Nephron (organoid): Measurements from ENCODE around the gene CCDC40.

Source experiments
- H3K27ac Mint-ChIP-seq, 3 experiments: 2 replicates each; pipeline ENCODE4 v1.8.0; 2020; ENCODE audit warnings: mixed read lengths in 3 of 3, mild to moderate bottlenecking in 2 of 3, moderate library complexity in 1 of 3
- H3K27me3 Mint-ChIP-seq: 2 replicates; pipeline ENCODE4 v1.8.0; 2021; ENCODE audit warnings: low read depth, mild to moderate bottlenecking, moderate library complexity, mixed read lengths
- H3K36me3 Mint-ChIP-seq: 2 replicates; pipeline ENCODE4 v1.8.0; 2020; ENCODE audit warnings: low read depth, mixed read lengths
- H3K4me1 Mint-ChIP-seq: 2 replicates; pipeline ENCODE4 v1.8.0; 2020; ENCODE audit warnings: mixed read lengths
- H3K4me3 Mint-ChIP-seq, 3 experiments: 2 replicates each; pipeline ENCODE4 v1.8.0; 2020; ENCODE audit warnings: mild to moderate bottlenecking in 3 of 3, mixed read lengths in 3 of 3, moderate library complexity in 2 of 3
- H3K9me3 Mint-ChIP-seq: 2 replicates; pipeline ENCODE4 v1.8.0; 2020; ENCODE audit warnings: mixed read lengths
- TF ChIP-seq, protein P1 (sequence below), 3 experiments: fragments of 200-600 bp; sonication (generic); IDR thresholded peaks; one replicate each; pipeline ENCODE4 v1.5.0; 2021; ENCODE audit warnings: antibody characterized with exemption in 3 of 3; ENCODE audit not compliant: unreplicated experiment in 3 of 3

The CCDC40 gene

DNA sequence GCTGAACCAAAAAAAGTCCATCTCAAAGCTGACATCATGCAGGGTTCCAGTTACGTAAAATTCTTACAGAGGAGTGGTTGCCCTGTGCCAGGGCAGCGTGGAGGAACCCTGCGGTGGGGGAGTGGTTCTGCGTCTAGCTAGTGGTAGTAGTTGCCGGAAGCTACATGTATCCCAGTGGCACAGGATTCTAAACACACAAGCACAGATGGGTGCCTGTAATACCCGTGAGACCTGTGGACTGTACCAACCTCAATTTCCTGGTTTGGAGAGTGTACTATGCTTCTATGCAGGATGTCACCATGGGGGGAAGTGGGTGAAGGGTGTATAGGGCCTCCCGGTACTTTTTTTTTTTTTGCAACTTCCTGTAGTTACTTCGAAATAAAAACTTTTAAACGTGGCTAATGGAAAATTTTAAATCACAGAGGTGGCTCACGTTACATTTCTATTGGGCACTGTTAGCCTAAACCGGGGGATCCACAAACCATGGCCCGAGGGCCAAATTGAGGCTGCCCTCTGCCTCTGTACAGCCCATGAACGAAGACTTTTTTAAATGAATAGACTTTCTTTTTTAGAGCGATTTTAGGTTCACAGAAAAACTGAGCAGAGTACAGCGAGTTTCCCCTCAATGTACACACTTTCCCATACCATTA is 39.3 kb upstream of the CCDC40 start:
- no peaks in the 10 kb centered on the region for H3K27me3 Mint-ChIP-seq
- no peak overlapping the region for H3K4me3 Mint-ChIP-seq
- H3K27ac Mint-ChIP-seq = no peak overlapping the region
- H3K9me3 Mint-ChIP-seq = no peaks in the 10 kb centered on the region
- TF ChIP-seq, protein P1, sequence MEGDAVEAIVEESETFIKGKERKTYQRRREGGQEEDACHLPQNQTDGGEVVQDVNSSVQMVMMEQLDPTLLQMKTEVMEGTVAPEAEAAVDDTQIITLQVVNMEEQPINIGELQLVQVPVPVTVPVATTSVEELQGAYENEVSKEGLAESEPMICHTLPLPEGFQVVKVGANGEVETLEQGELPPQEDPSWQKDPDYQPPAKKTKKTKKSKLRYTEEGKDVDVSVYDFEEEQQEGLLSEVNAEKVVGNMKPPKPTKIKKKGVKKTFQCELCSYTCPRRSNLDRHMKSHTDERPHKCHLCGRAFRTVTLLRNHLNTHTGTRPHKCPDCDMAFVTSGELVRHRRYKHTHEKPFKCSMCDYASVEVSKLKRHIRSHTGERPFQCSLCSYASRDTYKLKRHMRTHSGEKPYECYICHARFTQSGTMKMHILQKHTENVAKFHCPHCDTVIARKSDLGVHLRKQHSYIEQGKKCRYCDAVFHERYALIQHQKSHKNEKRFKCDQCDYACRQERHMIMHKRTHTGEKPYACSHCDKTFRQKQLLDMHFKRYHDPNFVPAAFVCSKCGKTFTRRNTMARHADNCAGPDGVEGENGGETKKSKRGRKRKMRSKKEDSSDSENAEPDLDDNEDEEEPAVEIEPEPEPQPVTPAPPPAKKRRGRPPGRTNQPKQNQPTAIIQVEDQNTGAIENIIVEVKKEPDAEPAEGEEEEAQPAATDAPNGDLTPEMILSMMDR (IDR thresholded peaks at IDR 0.05; ENCODE audit: unreplicated experiment in 3 of 3) = no peak
- peaks cover 19% of the 10 kb centered on the region for H3K4me1 Mint-ChIP-seq
- H3K36me3 Mint-ChIP-seq = peaks cover 16% of the 10 kb centered on the region

- Mint-ChIP-seq H3K9me3 (no peaks in the 10 kb centered on the region), H3K27me3 (no peaks in the 10 kb centered on the region), H3K27ac (no peak overlapping the region)
These were observed 36.3 kb upstream of the CCDC40 start for GRCh38 chr17:80000136-80000535.

DNA sequence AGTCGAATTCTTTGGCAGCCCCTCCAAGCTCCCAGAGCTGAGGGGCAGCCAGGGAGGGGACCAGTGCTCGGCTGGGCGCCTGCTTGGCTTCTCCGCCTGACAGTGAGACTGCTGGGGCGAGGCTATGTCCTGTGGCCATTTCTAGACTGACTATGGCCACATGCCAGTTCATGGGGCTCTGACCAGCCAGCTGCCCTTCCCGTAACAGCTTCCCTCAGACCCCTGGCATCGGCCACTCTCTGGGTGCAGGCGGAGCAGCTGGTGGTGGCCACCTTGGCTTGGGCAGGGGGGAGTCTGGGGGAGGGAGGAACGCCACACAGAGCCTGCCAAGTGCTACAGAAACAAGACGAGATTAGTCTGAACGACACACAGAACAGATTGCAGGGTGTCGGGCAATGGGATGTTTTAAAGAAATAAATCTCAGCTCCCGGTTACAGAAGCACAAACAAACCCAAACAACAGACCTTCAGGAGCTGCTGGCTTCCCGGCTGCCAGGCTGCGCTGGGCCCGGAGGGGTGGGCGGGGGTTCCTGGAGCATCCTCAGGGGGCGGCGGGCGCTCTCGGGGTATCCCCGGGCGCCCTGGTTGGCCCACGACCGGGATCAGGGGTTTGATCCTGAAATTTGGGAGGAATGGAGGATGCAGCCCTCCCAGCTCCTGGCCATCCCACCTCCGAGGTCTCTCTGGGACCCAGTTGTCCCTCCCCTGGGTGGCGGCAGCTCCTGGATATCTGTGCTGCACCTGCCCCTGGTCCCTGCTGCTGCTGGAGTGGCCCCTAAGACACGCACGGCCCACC is 35.3 kb upstream of the CCDC40 start:
- TF ChIP-seq, protein P1 (IDR thresholded peaks at IDR 0.05; ENCODE audit: unreplicated experiment in 3 of 3) = no peak
- no peak overlapping the region for H3K27ac Mint-ChIP-seq
- no peaks in the 10 kb centered on the region for H3K9me3 Mint-ChIP-seq
- H3K4me1 Mint-ChIP-seq = no peaks in the 10 kb centered on the region
- peaks cover 28% of the 10 kb centered on the region for H3K36me3 Mint-ChIP-seq
- H3K4me3 Mint-ChIP-seq = no peak overlapping the region
- H3K27me3 Mint-ChIP-seq = no peaks in the 10 kb centered on the region

More at GRCh38 chr17:80000136-80000535, 36.3 kb upstream of the CCDC40 start:
- TF ChIP-seq, protein P1 (IDR thresholded peaks at IDR 0.05; ENCODE audit: unreplicated experiment in 3 of 3) = no peak
- Mint-ChIP-seq H3K36me3 (peaks cover 23% of the 10 kb centered on the region), H3K4me1 (no peaks in the 10 kb centered on the region), H3K4me3 (no peak overlapping the region)

- H3K27ac Mint-ChIP-seq = peak overlapping the region in 1 of 3 experiments; percentile 64
- H3K9me3 Mint-ChIP-seq = no peaks in the 10 kb centered on the region
- peaks cover 29% of the 10 kb centered on the region for H3K36me3 Mint-ChIP-seq
- H3K4me1 Mint-ChIP-seq = no peaks in the 10 kb centered on the region
- no peaks in the 10 kb centered on the region for H3K27me3 Mint-ChIP-seq
- TF ChIP-seq, protein P1 (IDR thresholded peaks at IDR 0.05; ENCODE audit: unreplicated experiment in 3 of 3) = no peak
- H3K4me3 Mint-ChIP-seq = no peak overlapping the region
These were observed 34.3 kb upstream of the CCDC40 start for GRCh38 chr17:80002070-80002641.

DNA sequence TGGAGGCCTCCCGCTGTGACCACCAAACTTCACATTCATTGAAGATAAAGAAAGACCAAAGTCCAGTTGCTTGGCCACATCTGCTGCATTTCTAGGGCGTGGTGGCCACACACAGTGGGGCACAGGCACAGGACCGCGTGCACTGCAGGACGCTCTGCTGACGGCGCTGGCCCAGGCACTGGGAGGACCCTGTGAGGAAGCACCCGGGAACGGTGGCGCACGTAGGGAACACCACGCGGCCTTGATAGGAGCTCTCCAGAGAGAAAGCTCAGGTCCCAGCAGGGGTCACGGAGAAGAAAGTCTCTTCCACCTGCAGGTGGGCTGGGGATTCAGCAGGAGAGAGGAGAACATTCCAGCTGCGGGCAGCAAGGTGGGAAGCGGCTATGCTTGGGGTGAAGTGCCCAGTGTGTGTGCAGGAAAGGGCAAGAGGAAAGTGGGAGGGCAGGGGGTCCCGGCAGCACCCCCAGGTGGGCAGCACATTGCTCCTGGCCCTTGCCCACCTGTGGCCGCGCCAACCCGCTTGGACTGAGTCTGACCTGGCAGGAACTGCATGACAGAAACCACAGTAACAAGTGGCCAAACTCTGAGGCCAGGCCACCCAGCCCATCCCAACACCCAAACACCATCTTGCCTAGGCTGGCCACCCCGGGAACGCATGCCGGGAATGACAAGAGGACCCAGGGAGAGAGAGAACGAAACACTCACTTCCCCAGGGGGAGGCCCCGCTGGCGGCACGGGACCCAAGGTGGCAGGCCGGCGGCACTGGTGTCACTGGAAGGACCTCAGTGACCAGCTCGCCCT is 33.6 kb upstream of the CCDC40 start:
- no peak overlapping the region for H3K4me3 Mint-ChIP-seq
- H3K36me3 Mint-ChIP-seq = peaks cover 29% of the 10 kb centered on the region
- TF ChIP-seq, protein P1 (IDR thresholded peaks at IDR 0.05; ENCODE audit: unreplicated experiment in 3 of 3) = no peak
- H3K9me3 Mint-ChIP-seq = no peaks in the 10 kb centered on the region
- H3K27me3 Mint-ChIP-seq = no peaks in the 10 kb centered on the region
- no peaks in the 10 kb centered on the region for H3K4me1 Mint-ChIP-seq
- peak overlapping the region in 1 of 3 experiments; percentile 64 for H3K27ac Mint-ChIP-seq
